Measurements from ENCODE around the gene C9.
"Not testable (repeated sequence)": the region's sequence is repeated elsewhere in the genome, so short reads cannot be mapped to it uniquely, and the experiment has no call there.

Gene C9

GRCh38 chr5:39371367-39371635 is 7.0 kb upstream of the C9 start:
- no peak for DNase-seq (ENCODE audit: low read depth)

- no peak for DNase-seq (ENCODE audit: low read depth)
Measured at GRCh38 chr5:39370555-39371366, 6.5 kb upstream of the C9 start.

- DNase-seq (ENCODE audit: low read depth): no peak
Measured at GRCh38 chr5:39369123-39369815, 5.0 kb upstream of the C9 start.

GRCh38 chr5:39368116-39368515 is 3.8 kb upstream of the C9 start:
- no peak for DNase-seq (ENCODE audit: low read depth)

- no peak for DNase-seq (ENCODE audit: low read depth)
Measured at GRCh38 chr5:39367711-39368110, 3.4 kb upstream of the C9 start.

- DNase-seq (ENCODE audit: low read depth): no peak
Measured at GRCh38 chr5:39363217-39363616, 1.1 kb downstream of the C9 start.

- DNase-seq (ENCODE audit: low read depth): no peak
Measured at GRCh38 chr5:39362646-39363045, 1.6 kb downstream of the C9 start.

GRCh38 chr5:39361306-39361705 is 3.0 kb downstream of the C9 start:
- no peak for DNase-seq (ENCODE audit: low read depth)

GRCh38 chr5:39360471-39361111 is 3.7 kb downstream of the C9 start:
- DNase-seq (ENCODE audit: low read depth): no peak

- no peak for DNase-seq (ENCODE audit: low read depth)
Measured at GRCh38 chr5:39356263-39356662, 8.0 kb downstream of the C9 start.

- no peak for DNase-seq (ENCODE audit: low read depth)
Measured at GRCh38 chr5:39355324-39355723, 9.0 kb downstream of the C9 start.

- no peak for DNase-seq (ENCODE audit: low read depth)
Measured at GRCh38 chr5:39353717-39354399, 10.4 kb downstream of the C9 start.

GRCh38 chr5:39352951-39353350 is 11.3 kb downstream of the C9 start:
- no peak for DNase-seq (ENCODE audit: low read depth)

GRCh38 chr5:39352170-39352569 is 12.1 kb downstream of the C9 start:
- no peak for DNase-seq (ENCODE audit: low read depth)

GRCh38 chr5:39349484-39349883 is 14.8 kb downstream of the C9 start:
- no peak for DNase-seq (ENCODE audit: low read depth)

GRCh38 chr5:39342460-39342859 is 21.8 kb downstream of the C9 start:
- no peak for DNase-seq (ENCODE audit: low read depth)

- DNase-seq (ENCODE audit: low read depth): no peak
Measured at GRCh38 chr5:39341896-39342295, 22.4 kb downstream of the C9 start.

GRCh38 chr5:39340506-39340905 is 23.8 kb downstream of the C9 start:
- DNase-seq (ENCODE audit: low read depth): no peak

- no peak for DNase-seq (ENCODE audit: low read depth)
Measured at GRCh38 chr5:39337252-39337915, 26.9 kb downstream of the C9 start.

GRCh38 chr5:39334296-39334695 is 30.0 kb downstream of the C9 start:
- not testable (repeated sequence) for DNase-seq (ENCODE audit: low read depth)

- no peak for DNase-seq (ENCODE audit: low read depth)
Measured at GRCh38 chr5:39333104-39333503, 31.2 kb downstream of the C9 start.

GRCh38 chr5:39331861-39332381 is 32.4 kb downstream of the C9 start:
- no peak for DNase-seq (ENCODE audit: low read depth)

Data from activated T-cell treated with anti-CD3 and anti-CD28 coated beads for 48 hours (primary cell).